GM18519 (cell line): ENCODE data around the gene KLHL13.
"Not testable (repeated sequence)": the region's sequence is repeated elsewhere in the genome, so short reads cannot be mapped to it uniquely, and the experiment has no call there.

Experiments
- ATAC-seq: cut with Tn5 transposase; IDR thresholded peaks from one replicate; pipeline ENCODE4 v1.9.1; 2021; ENCODE audit warnings: mild to moderate bottlenecking, moderate library complexity; ENCODE audit not compliant: unreplicated experiment, low FRiP score

The KLHL13 gene

GRCh38 chrX:117996408-117996807 lies 120.2 kb downstream of the KLHL13 start:
- no peak for ATAC-seq

GRCh38 chrX:117995378-117995777 lies 121.2 kb downstream of the KLHL13 start:
- no peak for ATAC-seq

- no peak for ATAC-seq
Measured at GRCh38 chrX:117992192-117992723, 124.4 kb downstream of the KLHL13 start.

GRCh38 chrX:117990438-117990837 lies 126.2 kb downstream of the KLHL13 start:
- no peak for ATAC-seq

GRCh38 chrX:117989512-117989911 lies 127.1 kb downstream of the KLHL13 start:
- no peak for ATAC-seq

- ATAC-seq = no peak
Measured at GRCh38 chrX:117987373-117987772, 129.2 kb downstream of the KLHL13 start.

GRCh38 chrX:117985241-117985640 lies 131.4 kb downstream of the KLHL13 start:
- no peak for ATAC-seq

- ATAC-seq = no peak
Measured at GRCh38 chrX:117982694-117983392, 133.8 kb downstream of the KLHL13 start.

GRCh38 chrX:117978402-117978801 lies 138.2 kb downstream of the KLHL13 start:
- no peak for ATAC-seq

- no peak for ATAC-seq
Measured at GRCh38 chrX:117977526-117977925, 139.1 kb downstream of the KLHL13 start.

- no peak for ATAC-seq
Measured at GRCh38 chrX:117973110-117973807, 143.4 kb downstream of the KLHL13 start.

GRCh38 chrX:117972711-117973109 lies 143.9 kb downstream of the KLHL13 start:
- ATAC-seq = no peak

- ATAC-seq = no peak
Measured at GRCh38 chrX:117969782-117970181, 146.8 kb downstream of the KLHL13 start.

- no peak for ATAC-seq
Measured at GRCh38 chrX:117969328-117969727, 147.3 kb downstream of the KLHL13 start.

GRCh38 chrX:117959045-117959444 lies 157.6 kb downstream of the KLHL13 start:
- no peak for ATAC-seq

GRCh38 chrX:117957128-117957527 lies 159.5 kb downstream of the KLHL13 start:
- no peak for ATAC-seq

GRCh38 chrX:117939296-117939695 lies 177.3 kb downstream of the KLHL13 start:
- ATAC-seq = not testable (repeated sequence)

- ATAC-seq = no peak
Measured at GRCh38 chrX:117936118-117936517, 180.5 kb downstream of the KLHL13 start.

- ATAC-seq = not testable (repeated sequence)
Measured at GRCh38 chrX:117930116-117930515, 186.5 kb downstream of the KLHL13 start.

- ATAC-seq = no peak
Measured at GRCh38 chrX:117919755-117920154, 196.9 kb downstream of the KLHL13 start.

- ATAC-seq = no peak
Measured at GRCh38 chrX:117910216-117910615, 206.4 kb downstream of the KLHL13 start.

- no peak for ATAC-seq
Measured at GRCh38 chrX:117898226-117898625, 218.4 kb downstream of the KLHL13 start.
